Spleen (tissue), 11 donors: ENCODE results near the gene CHCHD3. TPM values are rescaled to one million over a fixed set of nuclear protein-coding genes. Genes with fewer than 3 reads are reported as not detected.

Experiments
- DNase-seq: peaks from one replicate; pipeline ENCODE4 v3.0.0-alpha.2; 2020
- H3K27ac ChIP-seq, 8 donors: fragments of 200-600 bp; sonication (generic) in 7 of 8; 1 replicate in 4 of 8; 2 replicates in 4 of 8; pipeline versions ENCODE4 v1.5.0 to v1.8.0; 2016 to 2021; ENCODE audit warnings: inconsistent platforms in 4 of 8, mild to moderate bottlenecking in 4 of 8, moderate library complexity in 1 of 8
- H3K27me3 ChIP-seq, 7 donors: fragments of 200-600 bp; sonication (generic) in 6 of 7; replicated peaks in 1 of 7; 1 replicate in 4 of 7; 2 replicates in 3 of 7; pipeline versions ENCODE4 v1.5.0 to v1.8.0; 2016 to 2021; ENCODE audit warnings: inconsistent platforms in 3 of 7, mild to moderate bottlenecking in 1 of 7
- H3K36me3 ChIP-seq, 6 donors: fragments of 200-600 bp; sonication (generic) in 5 of 6; 1 replicate in 4 of 6; 2 replicates in 2 of 6; pipeline versions ENCODE4 v1.5.0 to v1.8.0; 2016 to 2021; ENCODE audit warnings: inconsistent platforms in 2 of 6
- H3K4me1 ChIP-seq, 6 donors: fragments of 200-600 bp; sonication (generic) in 5 of 6; 1 replicate in 3 of 6; 2 replicates in 3 of 6; pipeline versions ENCODE4 v1.5.0 to v1.8.0; 2016 to 2021; ENCODE audit warnings: inconsistent platforms in 3 of 6
- H3K4me3 ChIP-seq, 8 donors: fragments of 200-600 bp; sonication (generic) in 7 of 8; 1 replicate in 4 of 8; 2 replicates in 4 of 8; pipeline versions ENCODE4 v1.5.0 to v1.8.0; 2016 to 2021; ENCODE audit warnings: inconsistent platforms in 4 of 8, mild to moderate bottlenecking in 4 of 8, moderate library complexity in 2 of 8
- H3K9me3 ChIP-seq, 8 donors: fragments of 200-600 bp; sonication (generic) in 7 of 8; 1 replicate in 4 of 8; 2 replicates in 4 of 8; pipeline versions ENCODE4 v1.5.0 to v1.8.0; 2016 to 2021; ENCODE audit warnings: inconsistent platforms in 4 of 8
- POLR2A ChIP-seq, 3 donors: fragments of 450-650 bp; IDR thresholded peaks; one replicate each; pipeline ENCODE4 v1.5.1; 2017; ENCODE audit warnings: antibody characterized with exemption in 3 of 3, mild to moderate bottlenecking in 1 of 3
- POLR2AphosphoS5 ChIP-seq, 3 donors: sonication (generic); formaldehyde crosslinking; IDR thresholded peaks; one replicate each; pipeline ENCODE4 v1.5.1; 2017; ENCODE audit warnings: antibody characterized with exemption in 3 of 3
- WGBS, 5 donors: extraction: QIAGEN DNeasy Blood & Tissue Kit in 3 of 5; methylation state at CpG; one replicate each; pipeline versions ENCODE4 v1.1.5 to v1.1.7; 2013 to 2018; 5-methylcytosine and 5-hydroxymethylcytosine counted together
- intact Hi-C: fragments of 100-400 bp; cut with DNase I; formaldehyde crosslinking; loops from one replicate; pipeline ENCODE4 v1.15.0; 2023; ENCODE audit warnings: low total_unique reads
- polyA plus RNA-seq, 3 donors: library from polyadenylated mRNA; stranded (reverse); fragments of 200-250 nt; gene quantifications; one replicate each; pipeline ENCODE4 v1.2.1, GENCODE V29; 2013
- total RNA-seq, 7 donors: library from RNA; depleted of rRNA in 3 of 7; stranded (reverse); fragments of >200 nt in 3 of 7; fragmentation: NEBNext Ultra II Directional in 4 of 7; extraction: Animal tissue kit (Norgen Biotek cat#: 25700) in 4 of 7; gene quantifications; one replicate each; pipeline versions ENCODE4 v1.1.0 to v1.2.1, GENCODE V29; 2016 to 2021
- TF ChIP-seq, protein P1 (sequence below), 11 experiments: fragments of 200-600 bp in 7 of 11; fragments of 450-650 bp in 4 of 11; sonication (generic) in 4 of 11; IDR thresholded peaks in 8 of 11; conservative IDR thresholded peaks in 3 of 11; 1 replicate in 7 of 11; 2 replicates in 4 of 11; pipeline versions ENCODE4 v1.4.0 to v1.8.0; 2016 to 2021; ENCODE audit warnings: antibody characterized with exemption in 11 of 11, inconsistent platforms in 4 of 11, mild to moderate bottlenecking in 1 of 11
- donor health status: healthy with polysubstance abuse.
- donor health status: DM: no; HTN: no; CAD: no; lungs with moderate emphysema.
- donor health status: DM: no; HTN: no; CAD: no.
- donor health status: Bipolar disorder and iron deficiency.
- donor health status: healthy.
- donor health status: DM: no; HTN: no; CAD: no.
- donor health status: DM: yes; HTN: yes; CAD: no.

Gene CHCHD3
- total and polyA plus RNA-seq, 10 donors: 18.6 to 60.3 (median 38.8) TPM

DNA sequence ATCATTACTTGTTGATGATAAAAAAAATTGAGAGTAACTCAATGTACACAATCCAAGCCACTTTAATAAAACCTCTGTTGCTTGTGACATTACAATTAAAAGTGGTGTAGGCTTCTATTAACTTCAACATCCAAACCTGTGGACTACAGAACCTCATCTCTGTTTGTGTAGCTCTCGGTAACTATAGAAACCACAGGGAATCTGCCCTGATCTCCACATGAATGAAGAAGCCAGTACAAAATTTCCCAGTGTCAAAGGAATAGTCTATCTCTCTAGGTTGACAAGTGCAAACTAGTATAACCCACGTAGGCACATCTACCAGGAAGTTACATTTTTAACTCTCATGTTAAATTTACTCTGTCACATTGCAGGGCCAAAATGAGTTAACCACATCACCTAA is 204.3 kb downstream of the CHCHD3 start:
- Histone ChIP-seq H3K27ac (no peak overlapping the region), H3K9me3 (no peaks in the 10 kb centered on the region), H3K4me1 (peaks cover 0 to 2% (median 0%) of the 10 kb centered on the region in 6 donors), H3K4me3 (no peak overlapping the region), H3K27me3 (no peaks in the 10 kb centered on the region), H3K36me3 (peaks cover 0 to 12% (median 0%) of the 10 kb centered on the region in 6 donors)
- WGBS, 5 donors: 79 to 88% (median 85%) methylated on average over 2 of the region's 2 CpGs
- TF ChIP-seq POLR2A (IDR thresholded peaks at IDR 0.05): no peak
- no peak for TF ChIP-seq POLR2AphosphoS5 (IDR thresholded peaks at IDR 0.05)
- TF ChIP-seq, protein P1, sequence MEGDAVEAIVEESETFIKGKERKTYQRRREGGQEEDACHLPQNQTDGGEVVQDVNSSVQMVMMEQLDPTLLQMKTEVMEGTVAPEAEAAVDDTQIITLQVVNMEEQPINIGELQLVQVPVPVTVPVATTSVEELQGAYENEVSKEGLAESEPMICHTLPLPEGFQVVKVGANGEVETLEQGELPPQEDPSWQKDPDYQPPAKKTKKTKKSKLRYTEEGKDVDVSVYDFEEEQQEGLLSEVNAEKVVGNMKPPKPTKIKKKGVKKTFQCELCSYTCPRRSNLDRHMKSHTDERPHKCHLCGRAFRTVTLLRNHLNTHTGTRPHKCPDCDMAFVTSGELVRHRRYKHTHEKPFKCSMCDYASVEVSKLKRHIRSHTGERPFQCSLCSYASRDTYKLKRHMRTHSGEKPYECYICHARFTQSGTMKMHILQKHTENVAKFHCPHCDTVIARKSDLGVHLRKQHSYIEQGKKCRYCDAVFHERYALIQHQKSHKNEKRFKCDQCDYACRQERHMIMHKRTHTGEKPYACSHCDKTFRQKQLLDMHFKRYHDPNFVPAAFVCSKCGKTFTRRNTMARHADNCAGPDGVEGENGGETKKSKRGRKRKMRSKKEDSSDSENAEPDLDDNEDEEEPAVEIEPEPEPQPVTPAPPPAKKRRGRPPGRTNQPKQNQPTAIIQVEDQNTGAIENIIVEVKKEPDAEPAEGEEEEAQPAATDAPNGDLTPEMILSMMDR (IDR thresholded peaks at IDR 0.05 in 8 of 11, conservative IDR thresholded peaks at IDR 0.05 in 3 of 11): no peak
- intact Hi-C loops: no loop called here
- DNase-seq: no peak

DNA sequence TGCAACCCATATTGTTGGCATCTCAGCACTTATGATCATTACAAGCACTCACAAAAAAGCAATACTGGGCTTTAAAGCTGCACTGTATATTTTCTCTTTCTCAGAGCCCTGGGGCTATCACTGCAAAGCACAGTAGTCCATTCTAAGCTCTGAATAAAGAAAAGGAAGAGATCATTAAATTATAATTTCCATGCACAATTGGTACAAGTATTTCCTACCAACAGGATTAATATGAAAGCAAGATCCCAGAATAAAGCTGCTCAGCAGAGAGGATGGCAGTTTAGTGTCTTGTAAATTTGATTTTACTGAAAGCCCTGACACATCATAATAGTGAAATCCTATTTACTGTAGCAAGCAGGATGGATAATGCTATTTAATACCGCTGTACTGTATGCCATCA is 205.3 kb downstream of the CHCHD3 start:
- H3K27me3 ChIP-seq: no peaks in the 10 kb centered on the region
- intact Hi-C loops: no loop called here
- no peaks in the 10 kb centered on the region for H3K4me1 ChIP-seq
- H3K4me3 ChIP-seq: no peak overlapping the region
- no peak overlapping the region for H3K27ac ChIP-seq
- 92 to 100% (median 97%) methylated on average over 1 of the region's 1 CpG for WGBS, 5 donors
- TF ChIP-seq POLR2AphosphoS5 (IDR thresholded peaks at IDR 0.05): no peak
- peaks cover 0 to 12% (median 0%) of the 10 kb centered on the region in 6 donors for H3K36me3 ChIP-seq
- no peaks in the 10 kb centered on the region for H3K9me3 ChIP-seq
- no peak for DNase-seq

DNA sequence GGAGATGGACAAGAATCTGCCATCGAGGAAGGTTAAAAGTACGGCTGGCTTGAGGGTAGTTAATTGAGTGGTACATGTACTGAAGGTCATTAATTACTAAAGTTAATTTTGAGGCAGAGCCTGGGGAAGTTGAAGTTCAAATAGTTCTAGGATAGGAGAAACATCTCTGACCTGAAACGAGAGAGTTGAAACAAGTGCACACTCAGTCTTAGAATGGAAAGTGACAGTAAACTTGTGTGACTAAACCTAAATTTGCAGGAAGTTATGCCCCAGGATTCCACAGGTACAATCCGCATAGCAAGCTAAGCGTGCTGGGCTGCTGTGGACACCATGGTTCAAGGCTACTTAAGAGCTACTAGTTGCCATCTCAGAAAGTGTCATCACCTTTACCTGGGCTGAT is 209.9 kb downstream of the CHCHD3 start:
- peaks cover 0 to 12% (median 0%) of the 10 kb centered on the region in 6 donors for H3K36me3 ChIP-seq
- DNase-seq: no peak
- no peaks in the 10 kb centered on the region for H3K9me3 ChIP-seq
- intact Hi-C loops: no loop called here
- H3K27ac ChIP-seq: no peak overlapping the region
- H3K4me3 ChIP-seq: no peak overlapping the region
- WGBS, 5 donors: 66 to 79% (median 73%) methylated on average over 4 to 5 of the region's 5 CpGs
- peaks cover 0 to 10% (median 2%) of the 10 kb centered on the region in 6 donors for H3K4me1 ChIP-seq
- H3K27me3 ChIP-seq: no peaks in the 10 kb centered on the region
- TF ChIP-seq POLR2AphosphoS5 (IDR thresholded peaks at IDR 0.05): no peak

DNA sequence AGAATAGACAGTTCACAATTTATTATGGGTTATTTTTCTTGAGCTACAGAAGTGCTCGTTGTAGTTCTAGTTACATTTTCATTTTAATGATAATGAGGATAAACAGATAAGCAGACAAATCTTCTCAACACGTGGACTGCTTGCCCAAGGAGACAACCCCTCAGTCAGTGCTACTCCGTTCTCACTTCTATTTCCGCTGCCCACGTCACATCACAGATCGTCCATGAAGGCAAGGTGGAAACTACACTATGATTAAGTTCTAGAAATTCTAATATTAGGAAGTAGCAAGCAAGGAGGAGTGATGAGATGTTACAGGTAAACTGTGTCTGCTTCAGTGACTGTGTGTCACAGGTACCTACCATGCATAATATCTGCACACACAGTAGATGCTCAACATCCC is 210.5 kb downstream of the CHCHD3 start:
- Histone ChIP-seq H3K27me3 (no peaks in the 10 kb centered on the region), H3K9me3 (no peaks in the 10 kb centered on the region), H3K27ac (no peak overlapping the region), H3K4me1 (peaks cover 0 to 10% (median 2%) of the 10 kb centered on the region in 6 donors), H3K36me3 (peaks cover 0 to 12% (median 0%) of the 10 kb centered on the region in 6 donors), H3K4me3 (no peak overlapping the region)
- no peak for DNase-seq
- TF ChIP-seq POLR2A (IDR thresholded peaks at IDR 0.05) (no peak), POLR2AphosphoS5 (IDR thresholded peaks at IDR 0.05) (no peak)
- TF ChIP-seq, protein P1 (IDR thresholded peaks at IDR 0.05 in 8 of 11, conservative IDR thresholded peaks at IDR 0.05 in 3 of 11): no peak
- 79 to 87% (median 83%) methylated on average over 6 of the region's 6 CpGs for WGBS, 5 donors
- intact Hi-C loops: no loop called here

DNA sequence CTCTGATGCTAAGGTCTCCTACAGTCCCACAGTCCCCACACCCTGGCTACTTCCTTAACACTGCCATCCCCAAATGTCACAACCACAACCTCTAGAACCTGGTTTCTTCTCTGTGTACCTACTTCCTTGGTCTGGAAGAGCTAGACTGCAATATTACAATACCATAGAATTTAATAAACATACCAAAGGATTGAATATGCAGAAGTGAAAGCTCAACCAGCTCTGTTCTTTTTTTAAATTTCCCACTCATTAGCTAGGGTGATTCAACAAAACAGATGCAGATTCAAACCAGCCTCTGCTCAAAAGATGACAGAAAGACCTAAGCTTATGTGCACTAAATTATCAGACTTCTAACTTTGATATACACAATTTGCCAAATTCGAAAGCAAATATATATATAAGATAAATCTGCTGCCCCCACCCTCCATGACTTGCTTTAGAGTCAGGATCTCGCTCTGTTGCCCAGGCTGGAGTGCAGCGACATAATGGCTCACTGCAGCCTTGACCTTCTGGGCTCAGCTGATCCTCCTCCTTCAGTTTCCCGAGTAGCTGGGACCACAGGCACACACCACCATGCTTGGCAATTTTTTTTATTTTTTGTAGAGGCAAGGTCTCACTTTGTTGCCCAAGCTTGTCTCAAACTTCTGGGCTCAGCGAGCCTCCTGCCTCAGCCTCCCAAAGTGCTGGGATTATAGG is 212.6 kb downstream of the CHCHD3 start:
- H3K36me3 ChIP-seq: peaks cover 0 to 5% (median 0%) of the 10 kb centered on the region in 6 donors
- intact Hi-C loops: no loop called here
- peaks cover 0 to 24% (median 11%) of the 10 kb centered on the region in 6 donors for H3K4me1 ChIP-seq
- TF ChIP-seq POLR2A (IDR thresholded peaks at IDR 0.05): no peak
- TF ChIP-seq, protein P1 (IDR thresholded peaks at IDR 0.05 in 8 of 11, conservative IDR thresholded peaks at IDR 0.05 in 3 of 11): no peak
- TF ChIP-seq POLR2AphosphoS5 (IDR thresholded peaks at IDR 0.05): no peak
- H3K4me3 ChIP-seq: no peak overlapping the region
- 86 to 94% (median 94%) methylated on average over 5 of the region's 5 CpGs for WGBS, 5 donors
- DNase-seq: no peak
- no peaks in the 10 kb centered on the region for H3K27me3 ChIP-seq
- no peaks in the 10 kb centered on the region for H3K9me3 ChIP-seq
- H3K27ac ChIP-seq: no peak overlapping the region
